ENCODE results near the gene NFIX. TPM values are rescaled to one million over a fixed set of nuclear protein-coding genes. Genes with fewer than 3 reads are reported as not detected.

The NFIX gene
- total RNA-seq, 2 experiments from 2014 or later = 3.0 to 3.3 TPM

GRCh38 chr19:13072188-13072908, 77.1 kb downstream of the NFIX start:
- H3K4me3 Mint-ChIP-seq = no peak overlapping the region

GRCh38 chr19:13073263-13073662, 78.0 kb downstream of the NFIX start:
- H3K4me3 ChIP-seq (ENCODE audit: low read length) = no peak overlapping the region
- CTCF ChIA-PET = no interaction called here
- H3K4me3 Mint-ChIP-seq = no peak overlapping the region
- no peaks in the 10 kb centered on the region for H3K4me1 ChIP-seq (ENCODE audit: insufficient read depth, low read length)
- no peak overlapping the region for H3K27ac Mint-ChIP-seq
- POLR2A ChIA-PET = no interaction called here
- no peaks in the 10 kb centered on the region for H3K9me3 Mint-ChIP-seq
- no peaks in the 10 kb centered on the region for H3K4me1 Mint-ChIP-seq (ENCODE audit: low read depth)
- DNase-seq (no peak), ATAC-seq (ENCODE audit: poor library complexity) (no peak)
- intact Hi-C loops (cut with DNase I, micrococcal nuclease) = no loop called here
- no peak overlapping the region for H3K27ac ChIP-seq (ENCODE audit: low read depth in 1 of 2, low read length in 2 of 2)
- H3K27me3 ChIP-seq (ENCODE audit: control insufficient read depth in 1 of 2, insufficient read depth in 2 of 2, low read length in 2 of 2) = peaks cover 0 to 4% of the 10 kb centered on the region in 2 experiments
- TF ChIP-seq CTCF (IDR thresholded peaks at IDR 0.05) = no peak
- no peaks in the 10 kb centered on the region for H3K36me3 ChIP-seq (ENCODE audit: insufficient read depth, low read length)
- no peaks in the 10 kb centered on the region for H3K36me3 Mint-ChIP-seq (ENCODE audit: low read depth)
- H3K27me3 Mint-ChIP-seq = no peaks in the 10 kb centered on the region
- no peaks in the 10 kb centered on the region for H3K9me3 ChIP-seq (ENCODE audit: control insufficient read depth in 1 of 2, insufficient read depth in 1 of 2, low read length in 2 of 2)

More at GRCh38 chr19:13072188-13072908, 77.1 kb downstream of the NFIX start:
- peaks cover 0 to 4% of the 10 kb centered on the region in 2 experiments for H3K27me3 ChIP-seq (ENCODE audit: control insufficient read depth in 1 of 2, insufficient read depth in 2 of 2, low read length in 2 of 2)
- Mint-ChIP-seq H3K9me3 (no peaks in the 10 kb centered on the region), H3K27me3 (no peaks in the 10 kb centered on the region), H3K36me3 (ENCODE audit: low read depth) (no peaks in the 10 kb centered on the region), H3K4me1 (ENCODE audit: low read depth) (no peaks in the 10 kb centered on the region), H3K27ac (no peak overlapping the region)
- ATAC-seq (ENCODE audit: poor library complexity) (no peak), DNase-seq (no peak)
- H3K4me1 ChIP-seq (ENCODE audit: insufficient read depth, low read length) = no peaks in the 10 kb centered on the region
- H3K27ac ChIP-seq (ENCODE audit: low read depth in 1 of 2, low read length in 2 of 2) = no peak overlapping the region
- CTCF ChIA-PET = no interaction called here
- POLR2A ChIA-PET = no interaction called here
- H3K36me3 ChIP-seq (ENCODE audit: insufficient read depth, low read length) = no peaks in the 10 kb centered on the region
- TF ChIP-seq CTCF (IDR thresholded peaks at IDR 0.05) = no peak
- intact Hi-C loops (cut with DNase I, micrococcal nuclease) = no loop called here
- H3K4me3 ChIP-seq (ENCODE audit: low read length) = no peak overlapping the region
- H3K9me3 ChIP-seq (ENCODE audit: control insufficient read depth in 1 of 2, insufficient read depth in 1 of 2, low read length in 2 of 2) = no peaks in the 10 kb centered on the region

GRCh38 chr19:13074378-13074777, 79.1 kb downstream of the NFIX start:
- no peak overlapping the region for H3K27ac Mint-ChIP-seq
- CTCF ChIA-PET = interaction anchor here (0.6 kb wide), 1 partner anchor 203 kb away, joined by 4 read pairs; no protein-coding TSS in a partner anchor
- H3K4me1 ChIP-seq (ENCODE audit: insufficient read depth, low read length) = peaks cover 7% of the 10 kb centered on the region
- H3K27me3 Mint-ChIP-seq = no peaks in the 10 kb centered on the region
- peaks cover 0 to 2% of the 10 kb centered on the region in 2 experiments for H3K27me3 ChIP-seq (ENCODE audit: control insufficient read depth in 1 of 2, insufficient read depth in 2 of 2, low read length in 2 of 2)
- no peak for TF ChIP-seq CTCF (IDR thresholded peaks at IDR 0.05)
- ATAC-seq (ENCODE audit: poor library complexity) (no peak), DNase-seq (no peak)
- POLR2A ChIA-PET = no interaction called here
- no peaks in the 10 kb centered on the region for H3K4me1 Mint-ChIP-seq (ENCODE audit: low read depth)
- no peaks in the 10 kb centered on the region for H3K36me3 Mint-ChIP-seq (ENCODE audit: low read depth)
- no peaks in the 10 kb centered on the region for H3K9me3 ChIP-seq (ENCODE audit: control insufficient read depth in 1 of 2, insufficient read depth in 1 of 2, low read length in 2 of 2)
- no peaks in the 10 kb centered on the region for H3K36me3 ChIP-seq (ENCODE audit: insufficient read depth, low read length)
- H3K4me3 Mint-ChIP-seq = no peak overlapping the region
- no peak overlapping the region for H3K27ac ChIP-seq (ENCODE audit: low read depth in 1 of 2, low read length in 2 of 2)
- intact Hi-C loops (cut with DNase I, micrococcal nuclease) = no loop called here
- H3K9me3 Mint-ChIP-seq = no peaks in the 10 kb centered on the region
- no peak overlapping the region for H3K4me3 ChIP-seq (ENCODE audit: low read length)
